Kidney epithelial cell (primary cell): Measurements from ENCODE around the gene ITCH. TPM values are rescaled to one million over a fixed set of nuclear protein-coding genes. Genes with fewer than 3 reads are reported as not detected.
"Not testable (repeated sequence)": the region's sequence is repeated elsewhere in the genome, so short reads cannot be mapped to it uniquely, and the experiment has no call there.

Source experiments
- DNase-seq: peaks from one replicate; pipeline ENCODE4 v3.0.0-alpha.2; 2010; ENCODE audit warnings: low read depth
- H3K27me3 ChIP-seq: 2 replicates; pipeline ENCODE4 v1.6.0; 2011; ENCODE audit warnings: low read length; ENCODE audit not compliant: control insufficient read depth, insufficient read depth
- H3K36me3 ChIP-seq: 2 replicates; pipeline ENCODE4 v1.5.1; 2011; ENCODE audit warnings: low read length; ENCODE audit not compliant: control insufficient read depth, insufficient read depth
- H3K4me3 ChIP-seq: 2 replicates; pipeline ENCODE4 v1.5.1; 2011; ENCODE audit warnings: low read depth, mild to moderate bottlenecking, control low read depth, low read length
- CTCF ChIP-seq: IDR thresholded peaks from 2 replicates; pipeline ENCODE4 v1.5.1; 2011; ENCODE audit warnings: mild to moderate bottlenecking, moderate library complexity, low read length, control low read depth, inconsistent platforms; ENCODE audit not compliant: insufficient read depth, poor library complexity, severe bottlenecking
- total RNA-seq: library from RNA; depleted of rRNA; stranded (reverse); fragments of >200 nt; gene quantifications from 2 replicates; pipeline ENCODE4 v1.2.3, GENCODE V29; 2015

ITCH gene
- total RNA-seq, 1 donor from 2014 or later = 53.5 TPM

- H3K36me3 ChIP-seq = no peaks in the 10 kb centered on the region
- no peak for TF ChIP-seq CTCF
- no peaks in the 10 kb centered on the region for H3K27me3 ChIP-seq
- no peak overlapping the region for H3K4me3 ChIP-seq
- no peak for DNase-seq
Measured at GRCh38 chr20:34407962-34408474, 44.9 kb downstream of the ITCH start.

GRCh38 chr20:34410336-34410735 lies 47.3 kb downstream of the ITCH start:
- DNase-seq = no peak
- no peaks in the 10 kb centered on the region for H3K36me3 ChIP-seq
- no peak for TF ChIP-seq CTCF
- H3K27me3 ChIP-seq = no peaks in the 10 kb centered on the region
- no peak overlapping the region for H3K4me3 ChIP-seq

GRCh38 chr20:34412453-34412852 lies 49.4 kb downstream of the ITCH start:
- Histone ChIP-seq H3K4me3 (no peak overlapping the region), H3K27me3 (no peaks in the 10 kb centered on the region), H3K36me3 (no peaks in the 10 kb centered on the region)
- TF ChIP-seq CTCF = no peak
- no peak for DNase-seq

GRCh38 chr20:34414525-34414924 lies 51.5 kb downstream of the ITCH start:
- not testable (repeated sequence) for H3K27me3 ChIP-seq, H3K4me3 ChIP-seq, DNase-seq, H3K36me3 ChIP-seq

- TF ChIP-seq CTCF = no peak
- H3K27me3 ChIP-seq = no peaks in the 10 kb centered on the region
- no peaks in the 10 kb centered on the region for H3K36me3 ChIP-seq
- H3K4me3 ChIP-seq = no peak overlapping the region
- no peak for DNase-seq
Measured at GRCh38 chr20:34415079-34415478, 52.0 kb downstream of the ITCH start.

GRCh38 chr20:34420146-34420545 lies 57.1 kb downstream of the ITCH start:
- Histone ChIP-seq H3K36me3 (no peaks in the 10 kb centered on the region), H3K4me3 (no peak overlapping the region), H3K27me3 (no peaks in the 10 kb centered on the region)
- no peak for TF ChIP-seq CTCF
- DNase-seq = no peak
